HG03342 (cell line): ENCODE data around the gene CYP1A2.
"Not testable (repeated sequence)": the region's sequence is repeated elsewhere in the genome, so short reads cannot be mapped to it uniquely, and the experiment has no call there.

ENCODE experiments used
- ATAC-seq: cut with Tn5 transposase; IDR thresholded peaks from one replicate; pipeline ENCODE4 v1.9.1; 2021; ENCODE audit warnings: mild to moderate bottlenecking, moderate library complexity; ENCODE audit not compliant: unreplicated experiment

The CYP1A2 gene

GRCh38 chr15:74775894-74776293 is 27.2 kb downstream of the CYP1A2 start:
- ATAC-seq = no peak

- no peak for ATAC-seq
Observed at GRCh38 chr15:74776821-74777768, 28.4 kb downstream of the CYP1A2 start.

GRCh38 chr15:74777769-74778598 is 29.3 kb downstream of the CYP1A2 start:
- ATAC-seq = no peak

GRCh38 chr15:74778599-74778970 is 29.9 kb downstream of the CYP1A2 start:
- ATAC-seq = no peak

DNA sequence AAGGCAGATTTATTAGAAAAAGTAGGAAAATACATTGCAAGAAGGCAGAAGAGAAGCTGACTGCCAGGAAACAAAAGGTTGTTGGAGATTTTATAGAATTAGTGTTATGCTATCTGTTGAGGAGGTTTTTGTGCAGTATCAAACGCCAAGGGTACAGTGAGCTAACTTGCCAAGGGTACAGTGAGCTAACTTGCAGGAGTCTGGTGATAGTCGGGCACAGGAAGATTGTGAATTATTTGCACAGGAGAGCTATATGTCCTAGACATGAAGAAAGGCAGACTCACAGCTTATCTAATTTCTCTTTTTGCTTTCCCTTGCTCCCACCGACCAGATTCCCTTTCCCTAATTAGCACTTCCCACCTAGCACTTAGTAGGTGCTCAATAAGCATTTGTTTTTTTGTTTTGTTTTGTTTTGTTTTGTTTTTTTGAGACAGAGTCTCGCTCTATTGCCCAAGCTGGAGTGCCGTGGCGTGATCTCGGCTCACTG is 30.6 kb downstream of the CYP1A2 start:
- ATAC-seq = no peak

- ATAC-seq = no peak
Observed at GRCh38 chr15:74780523-74781430, 32.1 kb downstream of the CYP1A2 start.

- peak; percentile 28 for ATAC-seq
Observed at GRCh38 chr15:74781431-74782258, 33.0 kb downstream of the CYP1A2 start, which contains the start of gene CSK. CSK (plus strand) TSS chr15:74782080; CDS start chr15:74798298, 16,218 bp downstream.

DNA sequence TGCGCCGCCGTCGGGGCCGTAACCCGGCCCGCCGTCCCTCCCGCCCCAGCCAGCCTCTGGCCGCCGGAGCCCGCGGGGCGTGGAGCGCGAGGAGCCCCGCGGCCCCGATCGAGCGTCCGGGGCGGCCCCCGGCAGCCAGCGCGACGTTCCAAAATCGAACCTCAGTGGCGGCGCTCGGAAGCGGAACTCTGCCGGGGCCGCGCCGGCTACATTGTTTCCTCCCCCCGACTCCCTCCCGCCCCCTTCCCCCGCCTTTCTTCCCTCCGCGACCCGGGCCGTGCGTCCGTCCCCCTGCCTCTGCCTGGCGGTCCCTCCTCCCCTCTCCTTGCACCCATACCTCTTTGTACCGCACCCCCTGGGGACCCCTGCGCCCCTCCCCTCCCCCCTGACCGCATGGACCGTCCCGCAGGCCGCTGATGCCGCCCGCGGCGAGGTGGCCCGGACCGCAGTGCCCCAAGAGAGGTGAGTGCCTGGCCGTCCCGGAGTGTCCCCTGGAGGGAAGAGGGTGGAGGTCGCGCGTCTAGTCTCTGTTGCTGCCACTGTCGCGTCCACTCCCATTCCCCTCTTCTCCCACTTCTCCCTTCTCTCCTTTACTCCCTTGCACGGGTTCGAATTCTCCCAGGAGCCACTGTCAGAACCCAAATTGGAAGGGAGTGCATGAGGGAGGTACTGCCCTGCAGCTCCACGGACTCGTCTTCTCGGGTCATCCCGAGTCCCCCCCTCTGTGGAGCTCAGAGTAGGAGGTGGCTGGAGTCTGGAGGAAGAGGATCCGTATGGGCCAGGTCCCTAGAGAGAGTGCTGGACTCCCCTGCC is 33.8 kb downstream of the CYP1A2 start:
- ATAC-seq = no peak

GRCh38 chr15:74783072-74783807 is 34.6 kb downstream of the CYP1A2 start:
- no peak for ATAC-seq

GRCh38 chr15:74783808-74784175 is 35.1 kb downstream of the CYP1A2 start:
- ATAC-seq = no peak

- ATAC-seq = no peak
Observed at GRCh38 chr15:74784426-74785193, 36.0 kb downstream of the CYP1A2 start.

- ATAC-seq = no peak
Observed at GRCh38 chr15:74785194-74786032, 36.8 kb downstream of the CYP1A2 start.

GRCh38 chr15:74786081-74786480 is 37.4 kb downstream of the CYP1A2 start:
- not testable (repeated sequence) for ATAC-seq

GRCh38 chr15:74786551-74787165 is 38.0 kb downstream of the CYP1A2 start:
- no peak for ATAC-seq

- peak; percentile 40 for ATAC-seq
Observed at GRCh38 chr15:74787251-74788041, 38.8 kb downstream of the CYP1A2 start.
